Fibroblast of skin of left quadriceps (primary cell): ENCODE data around the gene DUSP12.
"Not testable (repeated sequence)": the region's sequence is repeated elsewhere in the genome, so short reads cannot be mapped to it uniquely, and the experiment has no call there.

Experiments used
- DNase-seq, 2 experiments: peaks; one replicate each; pipeline ENCODE4 v3.0.0-alpha.2; 2013; ENCODE audit warnings: low read depth in 2 of 2

DUSP12 gene

DNA sequence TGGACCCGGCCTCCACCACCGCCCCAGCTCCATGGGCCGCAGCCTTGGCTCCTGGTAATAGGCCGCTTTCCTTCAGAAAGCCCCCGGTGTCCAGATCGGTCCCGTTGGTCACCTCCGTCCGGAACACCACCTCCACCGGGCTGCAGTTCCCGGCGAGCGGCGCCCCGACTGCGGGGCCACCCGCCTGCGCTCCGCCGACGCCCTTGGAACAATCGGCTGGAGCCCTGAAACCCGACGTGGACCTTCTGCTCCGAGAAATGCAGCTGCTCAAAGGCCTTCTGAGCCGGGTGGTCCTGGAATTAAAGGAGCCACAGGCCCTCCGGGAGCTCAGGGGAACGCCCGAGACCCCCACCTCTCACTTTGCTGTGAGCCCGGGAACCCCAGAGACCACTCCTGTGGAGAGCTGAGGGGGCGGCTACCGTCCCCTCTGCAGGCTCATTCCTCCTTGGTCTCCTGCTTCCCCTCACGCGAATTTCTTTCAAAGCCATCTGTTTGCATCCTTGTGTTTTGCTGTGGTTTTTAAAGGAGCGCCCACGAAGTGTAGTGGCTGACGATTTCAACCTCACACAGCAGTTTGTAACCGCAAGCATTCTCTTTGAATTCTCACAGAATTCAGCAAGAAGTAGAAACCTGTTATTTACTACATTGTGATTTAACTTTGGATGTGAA, 22.2 kb upstream of the DUSP12 start:
- DNase-seq, result peak in 1 of 2 experiments; percentile 74

GRCh38 chr1:161728376-161729226, 21.0 kb upstream of the DUSP12 start:
- no peak for DNase-seq

DNA sequence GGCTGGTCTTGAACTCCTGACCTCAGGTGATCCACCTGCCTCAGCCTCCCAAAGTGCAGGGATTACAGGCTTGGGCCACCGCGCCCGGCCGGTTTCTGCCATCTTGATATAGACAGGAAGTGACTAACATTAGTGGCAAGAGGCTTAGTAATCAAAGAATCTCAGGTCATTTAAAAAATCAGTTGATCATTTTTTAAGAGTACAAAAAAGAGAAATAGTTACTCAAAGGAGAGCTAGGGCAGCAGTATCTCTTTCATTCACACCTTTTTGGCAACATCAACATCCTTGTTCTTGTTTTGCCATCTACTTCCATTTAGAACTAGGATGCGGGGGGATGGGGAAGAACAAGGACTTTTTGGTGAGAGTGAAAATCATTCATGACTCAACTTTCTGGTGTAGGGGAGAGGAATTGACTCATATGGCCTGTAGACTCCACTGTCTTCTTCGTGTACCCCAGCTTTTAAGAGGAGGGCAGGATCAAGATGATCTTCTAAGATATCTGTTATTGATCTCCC, 19.5 kb upstream of the DUSP12 start:
- no peak for DNase-seq

GRCh38 chr1:161731241-161731640, 18.3 kb upstream of the DUSP12 start:
- DNase-seq, result no peak

DNA sequence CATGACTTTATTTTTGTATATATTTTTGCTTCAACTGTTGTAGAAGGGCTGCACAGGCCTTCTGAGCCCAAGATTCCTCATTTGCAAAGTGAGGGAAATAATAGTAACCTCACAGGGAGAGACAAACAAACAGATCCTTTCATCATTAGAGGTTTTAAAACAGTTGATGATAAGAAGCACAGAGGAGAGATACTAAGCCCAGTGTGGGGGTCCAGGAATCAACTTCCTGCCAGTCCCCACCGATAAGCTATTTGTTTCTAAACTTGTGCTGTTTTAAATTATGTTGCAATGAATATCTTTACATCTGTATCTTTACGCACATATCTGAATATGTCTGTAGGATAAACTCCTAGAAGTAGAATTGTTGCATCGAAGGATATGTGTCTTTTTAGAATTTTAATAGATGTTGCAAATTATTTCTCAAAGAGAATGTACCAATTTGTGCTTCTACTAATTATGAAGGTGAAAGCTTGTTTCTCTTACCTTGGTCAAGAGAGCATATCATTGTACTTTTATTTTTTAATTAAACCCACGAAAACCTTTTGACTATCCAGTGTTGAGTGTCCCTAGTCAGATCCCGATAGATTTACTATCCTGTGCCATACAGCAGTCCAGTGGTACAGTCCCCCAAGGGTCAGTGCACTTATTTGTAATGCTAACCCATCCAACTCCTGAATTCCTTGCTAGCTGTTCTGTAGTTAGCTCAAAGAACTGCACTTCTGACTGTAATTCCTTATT, 17.4 kb upstream of the DUSP12 start:
- no peak for DNase-seq

DNA sequence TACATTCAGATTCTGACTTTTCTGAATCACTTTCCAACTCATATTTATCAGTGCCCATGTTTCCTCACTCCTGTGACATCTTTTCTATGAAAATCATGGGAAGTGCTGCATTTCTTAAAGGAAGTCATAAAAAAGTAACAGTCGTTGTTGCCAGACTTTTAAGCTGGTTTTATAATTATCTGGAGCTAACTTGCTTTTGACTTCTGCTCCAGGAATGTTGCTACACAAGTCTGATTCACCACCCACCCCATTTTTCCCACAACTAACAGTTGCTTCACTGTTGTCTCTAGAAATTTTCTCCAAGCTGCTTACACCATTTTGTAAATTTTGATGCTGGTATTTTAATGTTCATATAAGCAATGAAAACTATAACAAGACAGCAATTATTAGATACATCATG, 16.1 kb upstream of the DUSP12 start:
- peak; percentile 79 for DNase-seq

DNA sequence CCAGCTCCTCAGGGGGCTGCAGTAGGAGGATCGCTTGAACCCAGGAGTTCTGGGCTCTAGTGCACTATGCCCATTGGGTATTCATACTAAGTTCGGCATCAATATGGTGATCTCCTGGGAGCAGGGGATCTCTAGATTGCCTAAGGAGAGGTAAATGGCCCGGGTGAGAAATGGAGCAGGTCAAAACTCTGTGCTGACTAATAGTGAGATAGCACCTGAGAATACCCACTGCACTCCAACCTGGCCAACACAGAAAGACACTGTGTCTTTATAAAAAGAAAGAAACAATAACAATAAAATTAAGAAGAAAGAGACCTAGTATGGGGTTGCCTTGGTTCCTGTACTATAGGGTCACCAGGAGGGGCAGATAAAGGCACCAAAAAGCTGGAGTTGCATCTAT, 13.7 kb upstream of the DUSP12 start:
- no peak for DNase-seq

DNA sequence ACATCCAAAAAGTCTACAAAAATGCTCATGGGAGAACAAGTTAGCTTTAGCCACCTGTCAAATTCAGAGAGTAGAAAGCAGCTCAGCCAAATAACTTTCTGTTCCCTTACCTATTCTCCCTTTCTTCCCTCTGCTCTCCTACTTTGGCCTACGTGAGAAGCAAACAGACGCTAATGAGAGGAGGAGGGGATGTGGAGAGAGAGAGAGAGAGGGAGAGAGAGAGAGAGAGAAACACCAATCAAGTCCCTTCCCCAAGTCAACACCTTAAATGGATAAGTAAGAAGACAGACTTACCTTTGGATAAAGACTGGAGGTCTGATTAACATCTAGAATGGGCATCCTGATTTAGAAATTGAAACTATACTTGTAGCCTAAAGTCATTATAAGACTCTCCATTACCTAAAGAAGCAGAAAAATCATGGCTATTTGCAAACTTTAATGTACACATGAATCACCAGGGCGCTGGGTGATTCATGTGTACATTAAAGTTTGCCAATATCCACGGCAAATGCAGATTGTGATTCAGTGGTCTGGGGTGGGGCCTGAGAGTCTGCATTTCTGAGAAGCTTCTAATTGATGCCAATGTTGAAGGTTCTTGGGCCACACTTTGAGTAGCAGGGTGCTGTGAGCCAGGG, 13.1 kb upstream of the DUSP12 start:
- DNase-seq, result no peak

- DNase-seq, result no peak
These were observed 12.0 kb upstream of the DUSP12 start for GRCh38 chr1:161737625-161738024.

DNA sequence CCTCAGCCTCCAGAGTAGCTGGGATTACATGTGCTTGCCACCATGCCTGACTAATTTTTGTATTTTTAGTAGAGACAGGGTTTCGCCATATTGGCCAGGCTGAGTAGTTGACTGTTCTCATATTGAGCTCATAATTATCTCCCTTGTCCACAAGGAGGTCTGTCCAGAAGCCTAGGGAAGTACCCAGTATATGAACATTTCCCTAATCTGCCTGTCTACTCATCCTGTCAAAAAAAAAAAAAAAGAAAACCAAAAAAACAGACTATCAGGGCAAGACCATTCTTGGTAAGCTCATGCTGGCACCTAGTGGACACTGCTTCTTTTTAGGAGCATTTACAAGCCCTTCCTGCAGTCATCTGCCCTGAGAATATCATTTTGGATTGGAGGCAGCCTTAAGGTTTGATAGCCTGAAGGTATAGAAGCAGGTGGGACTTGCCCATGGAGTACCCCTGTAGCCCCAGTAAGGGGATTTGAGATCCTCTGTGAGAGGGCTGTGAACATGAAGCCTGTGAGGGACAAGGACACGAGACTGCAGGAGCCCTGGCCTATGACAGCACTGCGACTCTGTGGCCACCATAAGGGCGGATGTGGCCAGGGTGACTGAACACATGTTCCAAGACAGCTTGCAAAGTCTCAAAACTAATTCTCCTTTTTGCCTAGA, 10.8 kb upstream of the DUSP12 start:
- DNase-seq, result peak in 1 of 2 experiments; percentile 62

- no peak for DNase-seq
These were observed 9.6 kb upstream of the DUSP12 start for GRCh38 chr1:161739865-161740566.

- no peak for DNase-seq
These were observed 8.7 kb upstream of the DUSP12 start for GRCh38 chr1:161740921-161741320.

- no peak for DNase-seq
These were observed 6.4 kb upstream of the DUSP12 start for GRCh38 chr1:161743231-161743630.

DNA sequence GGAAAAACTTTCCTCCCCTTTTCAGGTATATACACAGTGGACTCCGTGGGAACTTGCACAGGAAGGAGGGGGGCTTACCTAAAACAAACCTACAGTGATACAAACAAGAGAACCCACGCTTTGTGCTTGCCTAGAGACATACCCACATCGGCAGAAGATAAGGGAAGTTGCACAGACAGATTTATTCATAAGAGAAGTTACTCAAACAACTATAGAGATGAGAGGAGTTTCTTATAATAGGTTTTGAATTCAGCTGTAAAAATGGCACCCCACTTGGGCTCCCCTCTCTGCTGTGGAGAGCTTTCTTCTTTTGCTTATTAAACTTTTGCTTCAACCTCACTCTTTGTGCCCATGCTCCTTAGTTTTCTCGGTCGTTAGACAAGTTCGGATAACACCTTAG, 1.8 kb upstream of the DUSP12 start:
- no peak for DNase-seq

GRCh38 chr1:161763522-161764098, 14.0 kb downstream of the DUSP12 start:
- no peak for DNase-seq

DNA sequence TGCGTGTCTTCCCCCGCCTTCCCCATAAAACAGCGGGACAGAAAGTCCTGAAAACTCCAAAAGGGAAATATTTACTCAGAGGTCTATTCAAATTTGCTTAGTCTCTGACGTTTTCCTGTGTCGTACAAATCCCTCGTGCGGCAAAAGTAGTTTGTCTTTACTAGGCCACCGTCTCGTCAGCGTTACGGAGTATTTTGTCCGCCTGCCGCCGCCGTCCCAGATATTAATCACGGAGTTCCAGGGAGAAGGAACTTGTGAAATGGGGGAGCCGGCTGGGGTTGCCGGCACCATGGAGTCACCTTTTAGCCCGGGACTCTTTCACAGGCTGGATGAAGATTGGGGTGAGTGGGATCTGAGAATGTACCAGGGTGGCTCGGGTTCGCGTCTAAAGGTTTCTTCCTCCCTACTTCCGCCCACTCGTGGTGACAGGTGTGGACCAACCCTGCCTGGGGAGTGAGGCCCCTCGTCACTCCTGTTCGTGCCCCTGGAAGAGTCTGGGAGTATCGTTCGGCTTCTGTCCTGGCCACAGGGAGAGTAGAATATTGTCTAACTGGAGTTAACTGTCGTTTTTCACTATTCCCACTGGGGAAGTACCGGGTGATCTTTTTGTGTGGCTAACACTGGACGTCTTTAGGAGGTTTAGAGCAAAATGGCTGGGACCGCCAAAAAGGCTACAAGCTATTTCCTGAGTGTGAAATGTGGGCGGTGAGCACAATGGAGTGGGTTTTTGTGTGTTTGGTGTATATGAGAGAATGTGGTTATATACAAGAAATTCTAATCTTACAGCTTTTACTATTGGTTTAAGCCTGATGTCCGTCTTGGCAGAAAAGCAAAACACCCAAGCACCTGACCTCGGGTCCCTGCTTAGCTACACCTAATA, 16.8 kb downstream of the DUSP12 start, which contains the start of gene ATF6:
Gene ATF6, plus strand, starts transcription at position 219 of the 880 bp plus-strand sequence. Its CDS starts 41 bp downstream, at position 260.
- DNase-seq, result peak; percentile 84 to 86

DNA sequence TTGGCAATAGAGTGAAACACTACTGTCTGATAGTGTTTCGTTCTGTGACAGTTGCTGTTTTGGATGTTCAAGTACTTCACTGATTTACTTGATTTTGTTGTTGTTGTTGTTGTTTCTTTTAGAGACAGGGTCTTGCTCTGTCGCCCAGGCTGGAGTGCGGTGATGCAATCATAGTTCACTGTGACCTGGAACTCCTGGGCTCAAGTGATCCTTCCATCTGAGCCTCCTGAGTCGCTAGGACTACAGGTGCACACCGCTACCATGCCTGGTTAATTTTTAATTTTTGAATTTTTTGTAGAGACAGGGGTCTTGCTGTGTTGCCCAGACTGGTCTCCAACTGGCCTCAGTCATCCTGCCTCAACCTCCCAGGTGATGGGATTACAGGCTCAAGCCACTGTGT, 18.9 kb downstream of the DUSP12 start:
- no peak for DNase-seq

- no peak for DNase-seq
These were observed 19.5 kb downstream of the DUSP12 start for GRCh38 chr1:161768986-161769672.

DNA sequence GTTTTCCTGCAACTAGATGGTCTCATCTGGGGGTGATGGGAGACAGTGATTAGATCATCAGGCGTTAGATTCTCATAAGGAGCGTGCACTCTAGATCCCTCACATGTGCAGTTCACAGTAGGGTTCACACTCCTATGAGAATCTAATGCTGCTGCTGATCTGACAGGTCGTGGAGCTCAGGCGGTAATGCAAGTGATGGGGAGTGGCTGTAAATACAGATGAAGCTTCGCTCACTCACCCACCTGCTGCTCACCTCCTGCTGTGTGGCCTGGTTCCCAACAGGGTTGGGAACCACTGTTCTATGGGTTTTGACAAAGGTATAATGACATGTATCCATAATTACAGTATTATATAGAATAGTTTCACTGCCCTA, 20.1 kb downstream of the DUSP12 start:
- not testable (repeated sequence) for DNase-seq
